Osteoblast (primary cell): ENCODE measurements around the gene INTS15. TPM values are rescaled to one million over a fixed set of nuclear protein-coding genes. Genes with fewer than 3 reads are reported as not detected.

Experiments
- DNase-seq: peaks from one replicate; pipeline ENCODE4 v3.0.0; 2011; ENCODE audit warnings: low spot score, mixed read lengths; ENCODE audit not compliant: insufficient read length; ENCODE audit errors: missing footprints
- H2AFZ ChIP-seq: 2 replicates; pipeline ENCODE4 v1.6.0; 2011; ENCODE audit warnings: mild to moderate bottlenecking, low read length
- H3K27ac ChIP-seq: 2 replicates; pipeline ENCODE4 v1.5.1; 2011; ENCODE audit warnings: mild to moderate bottlenecking, low read depth, low read length, moderate library complexity
- H3K27me3 ChIP-seq: 2 replicates; pipeline ENCODE4 v1.6.0; 2012; ENCODE audit warnings: mild to moderate bottlenecking, control low read depth, inconsistent platforms, low read length, moderate library complexity; ENCODE audit not compliant: insufficient read depth
- H3K36me3 ChIP-seq: 2 replicates; pipeline ENCODE4 v1.5.1; 2011; ENCODE audit warnings: mild to moderate bottlenecking, low read length, control low read depth, moderate library complexity; ENCODE audit not compliant: insufficient read depth
- H3K4me1 ChIP-seq: 2 replicates; pipeline ENCODE4 v1.5.1; 2011; ENCODE audit warnings: mild to moderate bottlenecking, low read length, control low read depth, moderate library complexity; ENCODE audit not compliant: insufficient read depth
- H3K4me2 ChIP-seq: 2 replicates; pipeline ENCODE4 v1.6.0; 2011; ENCODE audit warnings: mild to moderate bottlenecking, low read length; ENCODE audit not compliant: insufficient read depth
- H3K4me3 ChIP-seq: fragments of 200-600 bp; sonication (generic); 3 replicates; pipeline ENCODE4 v1.5.1; 2012; ENCODE audit warnings: mild to moderate bottlenecking, low read length, inconsistent platforms; ENCODE audit not compliant: insufficient read depth
- H3K79me2 ChIP-seq: 2 replicates; pipeline ENCODE4 v1.6.0; 2012; ENCODE audit warnings: mild to moderate bottlenecking, low read length, control low read depth, inconsistent platforms; ENCODE audit not compliant: insufficient read depth
- H3K9me3 ChIP-seq: 2 replicates; pipeline ENCODE4 v1.5.1; 2011; ENCODE audit warnings: low read depth, low read length, control low read depth
- H4K20me1 ChIP-seq: 2 replicates; pipeline ENCODE4 v1.6.0; 2012; ENCODE audit warnings: mild to moderate bottlenecking, low read length, control low read depth; ENCODE audit not compliant: insufficient read depth
- CTCF ChIP-seq: IDR thresholded peaks from 2 replicates; pipeline ENCODE4 v1.5.1; 2011; ENCODE audit warnings: mild to moderate bottlenecking, low read depth, low read length, moderate library complexity; ENCODE audit errors: extremely low read depth
- total RNA-seq: library from RNA; depleted of rRNA; stranded (reverse); fragments of >200 nt; gene quantifications from 2 replicates; pipeline ENCODE4 v1.2.3, GENCODE V29; 2012

Gene INTS15
- total RNA-seq, 1 donor = 11.9 TPM

GRCh38 chr7:6647080-6647479 lies 57.3 kb downstream of the INTS15 start:
- H3K4me3 ChIP-seq = no peak overlapping the region
- no peak for TF ChIP-seq CTCF
- no peaks in the 10 kb centered on the region for H3K27me3 ChIP-seq
- peaks cover 22% of the 10 kb centered on the region for H4K20me1 ChIP-seq
- DNase-seq = peak; percentile 87
- H3K9me3 ChIP-seq = no peaks in the 10 kb centered on the region
- H2AFZ ChIP-seq = no peak overlapping the region
- H3K4me1 ChIP-seq = no peaks in the 10 kb centered on the region
- H3K36me3 ChIP-seq = peaks cover 21% of the 10 kb centered on the region
- H3K79me2 ChIP-seq = peaks cover 3% of the 10 kb centered on the region
- H3K4me2 ChIP-seq = no peak overlapping the region
- H3K27ac ChIP-seq = no peak overlapping the region

GRCh38 chr7:6647541-6647940 lies 57.7 kb downstream of the INTS15 start:
- H3K27me3 ChIP-seq = no peaks in the 10 kb centered on the region
- no peaks in the 10 kb centered on the region for H3K4me1 ChIP-seq
- no peak overlapping the region for H2AFZ ChIP-seq
- H3K4me2 ChIP-seq = no peak overlapping the region
- H4K20me1 ChIP-seq = peaks cover 22% of the 10 kb centered on the region
- peak; percentile 22 for DNase-seq
- no peak for TF ChIP-seq CTCF
- no peaks in the 10 kb centered on the region for H3K9me3 ChIP-seq
- no peak overlapping the region for H3K4me3 ChIP-seq
- no peak overlapping the region for H3K27ac ChIP-seq
- peaks cover 24% of the 10 kb centered on the region for H3K36me3 ChIP-seq
- H3K79me2 ChIP-seq = peaks cover 3% of the 10 kb centered on the region

GRCh38 chr7:6648066-6648814 lies 58.4 kb downstream of the INTS15 start:
- Histone ChIP-seq H4K20me1 (peaks cover 22% of the 10 kb centered on the region), H2AFZ (no peak overlapping the region), H3K4me2 (no peak overlapping the region), H3K4me1 (no peaks in the 10 kb centered on the region), H3K27me3 (no peaks in the 10 kb centered on the region), H3K9me3 (no peaks in the 10 kb centered on the region), H3K27ac (no peak overlapping the region), H3K4me3 (no peak overlapping the region), H3K36me3 (peaks cover 26% of the 10 kb centered on the region), H3K79me2 (peaks cover 3% of the 10 kb centered on the region)
- no peak for TF ChIP-seq CTCF
- DNase-seq = peak; percentile 74

GRCh38 chr7:6648815-6649104 lies 58.9 kb downstream of the INTS15 start:
- Histone ChIP-seq H3K27me3 (no peaks in the 10 kb centered on the region), H4K20me1 (peaks cover 22% of the 10 kb centered on the region), H3K79me2 (peaks cover 3% of the 10 kb centered on the region), H3K4me2 (no peak overlapping the region), H3K4me3 (no peak overlapping the region), H3K9me3 (no peaks in the 10 kb centered on the region), H3K4me1 (no peaks in the 10 kb centered on the region), H3K36me3 (peaks cover 26% of the 10 kb centered on the region), H3K27ac (no peak overlapping the region), H2AFZ (no peak overlapping the region)
- TF ChIP-seq CTCF = no peak
- no peak for DNase-seq
